ENCODE results near the gene CENPO.
"Not testable (repeated sequence)": the region's sequence is repeated elsewhere in the genome, so short reads cannot be mapped to it uniquely, and the experiment has no call there.

Gene CENPO

GRCh38 chr2:24824966-24825882 lies 32.0 kb downstream of the CENPO start:
- no peak for DNase-seq

GRCh38 chr2:24825883-24826772 lies 32.9 kb downstream of the CENPO start:
- DNase-seq = no peak

GRCh38 chr2:24826773-24827145 lies 33.5 kb downstream of the CENPO start:
- no peak for DNase-seq

- DNase-seq = peak; percentile 19 to 56 (median 42)
Observed at GRCh38 chr2:24827321-24828237, 34.4 kb downstream of the CENPO start.

GRCh38 chr2:24828238-24828996 lies 35.2 kb downstream of the CENPO start:
- no peak for DNase-seq

- DNase-seq = no peak
Observed at GRCh38 chr2:24830351-24830750, 37.1 kb downstream of the CENPO start.

GRCh38 chr2:24830786-24831185 lies 37.6 kb downstream of the CENPO start:
- no peak for DNase-seq

- DNase-seq = no peak
Observed at GRCh38 chr2:24831221-24832072, 38.2 kb downstream of the CENPO start.

GRCh38 chr2:24832073-24832461 lies 38.8 kb downstream of the CENPO start:
- no peak for DNase-seq

GRCh38 chr2:24832521-24832920 lies 39.3 kb downstream of the CENPO start:
- no peak for DNase-seq

- no peak for DNase-seq
Observed at GRCh38 chr2:24832931-24833701, 39.9 kb downstream of the CENPO start.

- no peak for DNase-seq
Observed at GRCh38 chr2:24833821-24834732, 40.9 kb downstream of the CENPO start.

- DNase-seq = no peak
Observed at GRCh38 chr2:24834733-24835395, 41.6 kb downstream of the CENPO start.

- DNase-seq = not testable (repeated sequence)
Observed at GRCh38 chr2:24835411-24835810, 42.2 kb downstream of the CENPO start.

GRCh38 chr2:24836206-24836605 lies 43.0 kb downstream of the CENPO start:
- no peak for DNase-seq

- no peak for DNase-seq
Observed at GRCh38 chr2:24836706-24837105, 43.5 kb downstream of the CENPO start.

GRCh38 chr2:24837996-24838513 lies 44.8 kb downstream of the CENPO start:
- no peak for DNase-seq

- DNase-seq = no peak
Observed at GRCh38 chr2:24838541-24838940, 45.3 kb downstream of the CENPO start.

Measured in activated naive CD4-positive, alpha-beta T cell (primary cell).